GM10847 (cell line): ENCODE results near the gene BRPF3.

Experiments
- POLR2A ChIP-seq: IDR thresholded peaks from 2 replicates; pipeline ENCODE4 v1.6.1; 2011; ENCODE audit not compliant: insufficient read length; ENCODE audit errors: extremely low read depth

BRPF3 gene

DNA sequence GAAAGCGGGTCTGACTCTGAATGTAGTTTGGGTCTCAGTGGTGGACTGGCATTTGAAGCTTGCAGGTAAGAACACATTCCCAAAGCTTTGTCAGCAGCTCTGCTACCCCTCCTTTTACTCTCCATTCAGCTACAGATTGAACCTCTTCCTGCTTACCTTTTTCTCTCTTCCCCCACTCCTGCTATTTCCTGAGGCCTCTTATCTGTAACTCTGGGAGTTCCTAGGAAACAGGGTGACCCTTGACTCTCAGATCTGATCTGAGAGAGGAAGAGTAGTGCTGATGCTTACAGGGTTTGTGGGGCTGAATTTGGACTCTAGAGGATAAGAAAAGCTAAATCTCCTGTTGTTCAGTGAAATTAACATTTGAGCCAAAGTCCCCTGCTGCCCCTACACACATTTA is 21.4 kb downstream of the BRPF3 start:
- TF ChIP-seq POLR2A = no peak

GRCh38 chr6:36219081-36219480 is 22.5 kb downstream of the BRPF3 start:
- TF ChIP-seq POLR2A = no peak

DNA sequence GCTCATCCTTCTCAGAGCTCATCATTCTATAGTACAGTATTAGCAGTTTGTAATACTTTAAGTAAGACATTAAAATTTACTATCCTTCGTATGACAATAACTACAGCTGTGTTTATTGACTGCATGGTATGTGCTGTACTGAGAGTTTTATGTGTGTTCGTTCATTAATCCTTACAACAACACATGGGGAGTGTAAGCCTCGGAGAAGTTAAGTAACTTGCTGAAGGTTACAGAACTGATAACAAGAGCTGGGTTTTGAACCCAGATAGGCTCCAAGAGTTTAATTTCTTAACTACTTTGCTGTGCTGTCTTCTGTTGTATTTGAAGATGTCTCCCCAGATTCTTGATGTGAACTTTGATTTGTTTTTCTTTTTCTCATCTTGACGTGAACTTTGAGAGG is 23.7 kb downstream of the BRPF3 start:
- TF ChIP-seq POLR2A = no peak

- no peak for TF ChIP-seq POLR2A
Measured at GRCh38 chr6:36221674-36222073, 25.1 kb downstream of the BRPF3 start.

- TF ChIP-seq POLR2A = no peak
Measured at GRCh38 chr6:36222924-36223323, 26.4 kb downstream of the BRPF3 start.

GRCh38 chr6:36223706-36224105 is 27.2 kb downstream of the BRPF3 start:
- TF ChIP-seq POLR2A = no peak

- TF ChIP-seq POLR2A = no peak
Measured at GRCh38 chr6:36224918-36225461, 28.4 kb downstream of the BRPF3 start.

- no peak for TF ChIP-seq POLR2A
Measured at GRCh38 chr6:36226438-36227047, 30.0 kb downstream of the BRPF3 start.

DNA sequence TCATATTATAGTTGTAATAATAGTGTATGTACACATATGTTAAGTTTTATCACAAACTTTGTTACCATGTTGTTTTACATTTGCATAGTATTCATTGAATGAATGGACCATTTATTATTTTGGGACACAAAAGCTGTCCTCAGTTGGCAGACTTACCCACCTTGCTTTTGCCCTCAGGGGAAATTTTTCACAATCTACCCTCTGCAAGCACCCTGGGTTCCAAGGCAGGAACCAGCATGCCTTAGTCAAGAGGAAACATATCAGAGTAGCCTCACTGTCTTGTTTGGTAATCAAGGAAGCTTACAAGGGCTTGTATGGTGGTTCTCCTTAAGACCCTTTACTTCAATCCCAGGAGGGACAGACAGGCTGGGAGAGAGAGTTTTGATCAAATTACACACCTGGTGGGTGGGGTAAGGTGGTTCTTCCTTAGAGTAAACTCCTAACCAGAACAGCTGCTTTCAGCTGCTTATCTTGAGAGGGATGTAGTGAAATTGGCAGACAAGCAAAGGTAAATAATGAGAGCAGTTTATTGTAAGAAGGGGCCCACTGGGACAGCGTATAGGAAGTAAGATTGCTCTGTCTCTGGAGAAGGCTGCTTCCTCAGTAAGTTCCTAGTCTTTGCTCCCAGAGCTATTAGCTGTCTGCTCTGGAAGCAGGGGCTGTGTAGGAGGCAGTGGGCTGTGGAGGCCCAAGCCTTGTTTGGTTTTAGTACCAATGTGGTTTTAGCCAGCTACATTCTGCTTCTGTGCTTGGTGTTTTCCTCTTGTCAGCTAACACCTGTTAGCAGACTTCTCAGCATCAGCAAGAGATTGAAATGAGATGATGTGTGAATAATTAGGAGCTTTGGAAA is 31.1 kb downstream of the BRPF3 start:
- TF ChIP-seq POLR2A = no peak

- TF ChIP-seq POLR2A = no peak
Measured at GRCh38 chr6:36229223-36229622, 32.7 kb downstream of the BRPF3 start.

GRCh38 chr6:36230371-36230770 is 33.8 kb downstream of the BRPF3 start:
- TF ChIP-seq POLR2A = no peak

DNA sequence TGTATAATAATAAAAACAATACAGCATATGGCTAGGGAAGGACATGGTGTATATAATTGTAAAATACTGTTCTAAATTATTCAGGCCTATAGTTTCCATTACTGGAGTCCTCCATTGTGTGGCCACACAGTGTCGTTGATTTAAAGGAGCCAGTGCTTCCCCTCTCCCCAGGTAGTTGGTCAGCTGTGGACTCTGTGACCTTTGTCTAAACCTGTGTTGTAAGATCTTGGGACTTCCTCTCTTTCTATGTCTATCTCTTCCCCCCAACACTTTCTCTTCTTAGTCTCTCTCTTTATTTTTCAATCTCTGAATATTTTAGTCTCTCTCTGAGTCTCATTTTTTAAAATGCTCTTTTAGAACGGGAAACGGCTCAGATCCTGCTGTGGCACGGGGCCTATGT is 35.6 kb downstream of the BRPF3 start:
- TF ChIP-seq POLR2A = no peak

GRCh38 chr6:36235309-36235708 is 38.8 kb downstream of the BRPF3 start:
- TF ChIP-seq POLR2A = no peak

- TF ChIP-seq POLR2A = no peak
Measured at GRCh38 chr6:36235862-36236261, 39.3 kb downstream of the BRPF3 start.

- no peak for TF ChIP-seq POLR2A
Measured at GRCh38 chr6:36239774-36240173, 43.2 kb downstream of the BRPF3 start.

DNA sequence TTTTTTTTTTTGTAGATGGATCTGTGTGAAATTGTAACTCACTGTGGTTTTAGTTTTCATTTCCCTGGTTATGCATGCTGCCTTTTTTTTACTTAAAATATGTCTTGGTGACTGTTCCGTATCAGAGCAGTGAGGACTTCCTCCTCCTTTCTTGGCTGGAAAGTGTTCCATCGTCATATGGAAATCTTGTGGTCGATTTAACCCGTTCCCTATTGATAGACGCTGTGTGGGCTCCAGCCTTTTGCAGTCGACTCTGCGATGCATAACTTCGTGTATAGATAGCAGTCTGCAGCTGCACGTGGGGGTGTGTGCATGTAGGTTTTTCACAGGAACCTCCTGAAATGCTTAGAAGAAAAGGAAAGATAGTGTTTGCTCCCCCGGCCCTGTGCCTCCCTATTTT is 45.2 kb downstream of the BRPF3 start:
- TF ChIP-seq POLR2A = no peak
